Fibroblast of the conjunctiva (primary cell): ENCODE data around the gene PIWIL4.

Source experiments
- DNase-seq: peaks from one replicate; pipeline ENCODE4 v3.0.0-alpha.2; 2010; ENCODE audit warnings: low read depth

The PIWIL4 gene

DNA sequence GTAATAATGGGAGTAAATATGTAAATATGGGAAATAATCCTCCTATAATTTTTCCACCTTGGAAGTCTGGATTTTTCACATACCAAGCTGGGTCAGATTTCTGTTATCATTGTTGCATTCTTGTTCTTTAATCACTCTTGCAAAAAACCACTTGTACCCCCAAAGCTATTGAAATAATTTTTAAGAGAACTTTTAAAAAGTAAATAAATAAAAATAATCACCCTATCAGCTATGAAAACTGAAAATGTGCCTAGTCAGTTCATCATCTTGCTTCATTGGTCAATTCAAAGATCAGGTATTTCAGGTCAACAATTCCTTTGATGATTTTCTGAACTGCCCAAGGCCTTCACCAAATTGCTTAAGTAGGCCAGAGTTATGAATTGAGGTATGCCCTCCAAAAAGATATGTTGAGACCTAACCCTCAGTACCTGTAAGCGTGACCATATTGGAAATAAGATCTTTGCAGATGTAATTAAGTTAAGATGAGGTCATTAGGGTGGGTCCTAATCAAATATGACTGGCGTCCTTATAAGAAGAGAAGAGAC, 95.8 kb downstream of the PIWIL4 start:
- no peak for DNase-seq

DNA sequence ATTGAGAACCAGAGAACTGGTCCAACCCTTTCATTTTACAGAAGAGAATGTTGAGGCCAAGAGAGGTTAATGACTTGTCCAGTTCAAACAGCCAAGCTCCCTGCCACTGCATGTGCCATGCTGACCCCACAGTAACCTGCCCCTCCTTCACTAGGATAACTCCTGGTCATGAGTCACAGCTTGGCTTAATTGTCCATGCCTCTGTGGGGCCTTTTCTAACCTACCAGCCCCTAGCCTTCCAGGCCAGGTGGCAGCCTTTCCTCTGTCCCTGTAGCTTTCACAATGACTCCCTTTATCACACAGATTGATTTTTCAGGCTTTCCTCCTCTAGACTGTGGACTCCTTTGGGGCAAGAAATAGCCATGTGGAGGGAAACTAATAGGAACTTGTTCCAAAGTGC, 97.2 kb downstream of the PIWIL4 start:
- DNase-seq = no peak

DNA sequence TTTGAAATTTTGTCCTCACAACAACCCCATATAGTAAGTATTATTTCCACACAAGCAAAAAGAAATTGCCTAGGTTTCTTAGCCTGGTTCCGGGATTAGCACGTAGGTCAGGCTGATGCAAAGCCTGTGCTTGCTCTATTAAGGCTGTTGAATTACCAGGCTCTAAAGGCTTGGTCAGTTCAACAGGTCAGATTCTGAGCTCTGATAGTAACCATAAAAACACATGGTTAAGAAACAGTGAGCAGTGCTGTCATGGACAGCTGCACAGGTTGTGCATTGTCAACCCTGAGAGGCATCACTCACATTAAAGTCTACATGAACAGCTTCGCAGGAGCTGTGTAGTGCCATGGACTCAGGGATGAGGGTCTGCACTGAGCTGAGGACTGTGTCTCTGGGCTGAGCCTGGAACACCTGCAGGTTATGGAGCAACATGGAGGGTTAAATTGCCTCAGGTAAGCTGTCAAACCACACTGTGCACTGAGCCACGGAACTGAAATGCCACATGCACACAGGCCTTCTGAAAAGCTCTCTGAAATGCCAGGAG, 98.0 kb downstream of the PIWIL4 start:
- no peak for DNase-seq

DNA sequence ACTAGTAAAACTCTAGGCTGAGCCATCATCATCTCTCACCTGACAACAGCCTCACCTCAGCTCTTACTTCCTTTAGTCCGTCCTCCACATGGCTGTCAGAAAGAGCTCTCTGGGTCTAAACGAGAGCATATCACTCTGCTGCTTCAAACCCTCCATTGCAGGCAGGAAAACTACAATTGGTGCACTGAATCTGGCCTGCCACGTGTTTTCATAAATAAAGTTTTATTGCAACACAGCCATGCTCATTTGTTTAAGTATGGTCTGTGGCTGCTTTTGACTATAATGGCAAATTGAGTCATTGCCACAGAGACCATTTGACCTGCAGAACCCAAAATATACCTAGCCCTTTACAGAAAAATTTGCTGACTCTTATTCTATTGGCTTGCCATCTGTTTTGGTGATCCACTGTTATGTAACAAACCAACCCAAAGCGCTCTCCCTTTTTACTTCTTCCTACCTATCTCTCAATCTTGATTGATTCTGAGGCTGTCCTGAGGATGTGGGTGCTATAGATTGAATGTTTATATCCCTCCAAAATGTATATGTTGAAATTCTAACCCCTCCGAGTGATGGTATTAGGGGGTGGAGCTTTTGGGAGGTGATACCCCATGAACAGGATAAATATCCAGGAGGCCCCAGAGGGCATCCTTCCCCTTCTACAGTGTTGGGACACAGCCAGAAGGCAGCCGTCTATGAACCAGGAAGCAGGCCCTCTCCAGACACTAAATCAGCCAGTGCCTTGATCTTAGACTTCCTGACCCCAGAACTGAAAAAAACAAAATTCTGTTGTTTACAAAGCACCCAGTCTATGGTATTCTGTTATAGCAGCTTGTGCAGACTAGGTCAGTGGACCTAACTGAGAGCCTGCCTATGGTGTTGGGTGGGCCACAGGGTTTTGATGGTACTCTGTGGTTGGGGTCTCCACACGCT, 99.9 kb downstream of the PIWIL4 start:
- DNase-seq = no peak

DNA sequence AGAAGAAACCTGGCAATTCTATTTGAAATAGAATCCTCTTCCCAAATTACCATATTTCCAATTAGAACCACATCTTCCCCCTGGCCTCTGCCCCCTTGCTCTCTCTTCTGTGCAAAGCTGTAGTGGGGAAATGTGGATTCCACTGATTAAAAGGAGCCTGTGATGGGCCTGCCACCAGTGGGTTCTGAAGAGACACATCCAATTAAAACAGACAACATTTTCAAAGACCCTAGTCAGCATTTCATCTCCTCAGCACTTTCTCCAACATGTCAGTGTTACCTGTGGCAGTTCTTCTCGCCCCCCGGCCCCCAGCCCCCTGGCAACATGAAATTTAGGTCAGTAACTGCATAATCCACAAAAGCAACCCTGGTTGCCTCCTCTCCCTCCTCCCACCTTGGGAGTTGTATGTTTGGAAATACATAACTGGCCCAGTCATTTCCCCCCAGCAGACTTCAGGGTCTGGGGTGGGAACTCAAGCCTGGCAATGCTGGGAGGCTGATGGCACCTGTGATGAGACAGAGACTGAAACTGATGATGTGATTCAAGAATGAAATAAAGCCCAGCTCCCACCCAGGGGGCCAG, 101.1 kb downstream of the PIWIL4 start:
- DNase-seq = no peak

DNA sequence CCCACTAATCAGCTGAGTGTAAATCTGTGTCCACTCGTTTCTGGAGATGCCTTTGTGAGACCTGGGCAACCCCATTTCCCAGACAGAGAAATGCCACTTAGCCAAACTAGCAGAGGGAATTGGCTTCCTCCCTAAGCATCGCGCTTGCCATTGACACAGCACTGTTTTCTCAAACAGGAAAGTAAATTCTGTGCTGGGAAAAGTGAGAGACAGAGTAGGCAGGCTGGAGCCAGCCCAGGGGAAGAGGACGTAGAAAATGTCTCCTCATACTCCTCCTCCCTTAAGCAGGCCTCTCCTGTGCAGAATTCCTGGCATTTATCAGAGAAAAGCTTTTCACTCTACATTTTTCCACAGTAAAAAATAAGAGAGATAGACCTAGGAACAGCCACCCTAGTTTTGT, 101.9 kb downstream of the PIWIL4 start:
- DNase-seq = no peak
